Kidney (tissue), 14 donors: ENCODE data around the gene PDGFRB. TPM values are rescaled to one million over a fixed set of nuclear protein-coding genes. Genes with fewer than 3 reads are reported as not detected.

Experiments used
- DNase-seq, 5 donors: peaks; one replicate each; pipeline ENCODE4 v3.0.0-alpha.2; 2013 to 2020
- FAIRE-seq: peaks from 2 replicates; lab custom pipeline; 2012; peaks lifted over from hg19 to GRCh38; lab: Jason Lieb, UNC
- H3K27ac ChIP-seq, 2 donors: one replicate each; pipeline ENCODE4 v1.7.0; 2013; ENCODE audit warnings: low read depth in 2 of 2, low read length in 2 of 2, inconsistent platforms in 1 of 2
- H3K27me3 ChIP-seq: one replicate; pipeline ENCODE4 v1.7.1; 2013; ENCODE audit warnings: low read length, inconsistent platforms; ENCODE audit not compliant: control insufficient read depth, insufficient read depth
- H3K36me3 ChIP-seq, 3 donors: one replicate each; pipeline versions ENCODE4 v1.7.0 to v1.7.1; 2013; ENCODE audit warnings: low read length in 3 of 3, control low read depth in 1 of 3, inconsistent platforms in 1 of 3; ENCODE audit not compliant: insufficient read depth in 3 of 3, control insufficient read depth in 2 of 3
- H3K4me1 ChIP-seq, 3 donors: one replicate each; pipeline versions ENCODE4 v1.7.0 to v1.7.1; 2013; ENCODE audit warnings: low read length in 3 of 3, inconsistent platforms in 1 of 3, low read depth in 1 of 3; ENCODE audit not compliant: control insufficient read depth in 2 of 3, insufficient read depth in 2 of 3
- H3K4me3 ChIP-seq, 3 donors: one replicate each; pipeline versions ENCODE4 v1.7.0 to v1.8.1; 2013; ENCODE audit warnings: low read length in 3 of 3, control low read depth in 1 of 3, inconsistent platforms in 1 of 3
- H3K9ac ChIP-seq, 3 donors: one replicate each; pipeline versions ENCODE4 v1.7.0 to v1.7.1; 2013; ENCODE audit warnings: low read length in 3 of 3, control low read depth in 1 of 3, inconsistent platforms in 1 of 3
- H3K9me3 ChIP-seq, 3 donors: one replicate each; pipeline versions ENCODE4 v1.7.0 to v1.7.1; 2013; ENCODE audit warnings: low read length in 3 of 3, control low read depth in 1 of 3, inconsistent platforms in 1 of 3; ENCODE audit not compliant: control insufficient read depth in 2 of 3, insufficient read depth in 1 of 3
- intact Hi-C: fragments of 100-400 bp; cut with DNase I; formaldehyde crosslinking; loops from one replicate; pipeline ENCODE4 v1.11.1; 2022
- polyA plus RNA-seq: library from polyadenylated mRNA; stranded (reverse); fragments of 350-450 nt; fragmentation: Illumina TruSeq; extraction: RNeasy Lipid Tissue Mini Kit (QIAGEN cat#74804); gene quantifications from one replicate; pipeline ENCODE4 v1.2.3, GENCODE V29; 2014; ENCODE audit warnings: low read depth, low replicate concordance; ENCODE audit not compliant: insufficient read depth
- total RNA-seq: library from RNA; stranded (reverse); fragmentation: NEBNext Ultra II Directional; extraction: Animal tissue kit (Norgen Biotek cat#: 25700); gene quantifications from one replicate; pipeline ENCODE4 v1.2.1, GENCODE V29; 2021
- TF ChIP-seq, protein P1 (sequence below): IDR thresholded peaks from 3 replicates; pipeline ENCODE4 v1.5.1; 2012; ENCODE audit warnings: mild to moderate bottlenecking, moderate library complexity, borderline replicate concordance; ENCODE audit not compliant: insufficient read depth; ENCODE audit errors: extremely low read depth
- donor health status: control.
- donor health status: control.
- donor health status: control.
- donor health status: control.
- donor health status: control.
- donor health status: DM: yes; HTN: yes; CAD: no.
- donor health status: Normal renal cell carcinoma (clear cell type).

PDGFRB gene
- total and polyA plus RNA-seq, 2 donors from 2014 or later: 50.4 to 104 TPM

DNA sequence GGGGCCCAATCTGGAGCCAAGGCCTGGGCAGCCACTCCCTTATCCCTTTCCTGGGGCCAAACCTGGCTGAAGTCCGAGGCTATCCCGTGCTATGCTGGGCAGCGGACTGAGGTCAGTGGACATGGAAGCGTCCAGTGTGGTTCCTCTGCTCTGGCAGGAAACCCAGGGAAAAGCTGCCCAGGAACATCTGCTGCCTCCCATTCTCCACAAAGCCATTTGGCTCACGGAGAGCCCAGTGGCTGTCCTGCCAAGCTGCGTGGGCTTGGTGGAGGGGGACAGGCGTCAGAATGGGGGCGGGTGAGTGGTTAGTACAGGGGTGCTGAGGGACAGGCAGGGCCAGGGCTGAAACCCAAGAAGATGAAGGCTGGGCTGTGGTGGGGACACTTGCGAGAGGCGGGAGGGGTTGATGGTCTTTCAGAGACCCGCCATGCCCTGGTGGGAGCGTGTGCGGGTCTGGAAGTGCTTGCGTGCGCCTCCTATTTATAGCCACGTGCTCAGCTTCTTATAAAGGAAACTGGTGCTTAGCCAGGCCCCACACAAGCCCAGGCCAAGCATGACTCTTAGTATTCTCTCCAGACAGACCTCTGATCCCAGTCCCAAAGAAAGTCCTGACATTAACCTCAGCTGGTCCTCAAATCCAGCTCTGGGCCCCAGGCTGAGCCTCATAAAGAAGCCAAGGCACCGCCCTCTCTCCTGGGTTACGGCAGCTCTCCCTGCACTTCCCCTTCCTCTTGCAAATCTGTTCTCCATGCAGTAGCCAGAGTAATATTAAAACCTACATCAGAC, 24.8 kb upstream of the PDGFRB start:
- no peaks in the 10 kb centered on the region for H3K36me3 ChIP-seq
- H3K27ac ChIP-seq: peak overlapping the region; percentile 68 to 74
- H3K27me3 ChIP-seq: no peaks in the 10 kb centered on the region
- TF ChIP-seq, protein P1, sequence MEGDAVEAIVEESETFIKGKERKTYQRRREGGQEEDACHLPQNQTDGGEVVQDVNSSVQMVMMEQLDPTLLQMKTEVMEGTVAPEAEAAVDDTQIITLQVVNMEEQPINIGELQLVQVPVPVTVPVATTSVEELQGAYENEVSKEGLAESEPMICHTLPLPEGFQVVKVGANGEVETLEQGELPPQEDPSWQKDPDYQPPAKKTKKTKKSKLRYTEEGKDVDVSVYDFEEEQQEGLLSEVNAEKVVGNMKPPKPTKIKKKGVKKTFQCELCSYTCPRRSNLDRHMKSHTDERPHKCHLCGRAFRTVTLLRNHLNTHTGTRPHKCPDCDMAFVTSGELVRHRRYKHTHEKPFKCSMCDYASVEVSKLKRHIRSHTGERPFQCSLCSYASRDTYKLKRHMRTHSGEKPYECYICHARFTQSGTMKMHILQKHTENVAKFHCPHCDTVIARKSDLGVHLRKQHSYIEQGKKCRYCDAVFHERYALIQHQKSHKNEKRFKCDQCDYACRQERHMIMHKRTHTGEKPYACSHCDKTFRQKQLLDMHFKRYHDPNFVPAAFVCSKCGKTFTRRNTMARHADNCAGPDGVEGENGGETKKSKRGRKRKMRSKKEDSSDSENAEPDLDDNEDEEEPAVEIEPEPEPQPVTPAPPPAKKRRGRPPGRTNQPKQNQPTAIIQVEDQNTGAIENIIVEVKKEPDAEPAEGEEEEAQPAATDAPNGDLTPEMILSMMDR: no peak
- peaks cover 4 to 25% (median 6%) of the 10 kb centered on the region in 3 donors for H3K4me1 ChIP-seq
- H3K9me3 ChIP-seq: no peaks in the 10 kb centered on the region
- intact Hi-C loops: no loop called here
- FAIRE-seq: no peak
- no peak overlapping the region for H3K9ac ChIP-seq
- DNase-seq: peak in 2 of 5 donors; percentile 30 to 83
- no peak overlapping the region for H3K4me3 ChIP-seq

GRCh38 chr5:150179019-150179620, 23.5 kb upstream of the PDGFRB start:
- no peaks in the 10 kb centered on the region for H3K36me3 ChIP-seq
- H3K4me1 ChIP-seq: peaks cover 4 to 25% (median 6%) of the 10 kb centered on the region in 3 donors
- DNase-seq: no peak
- intact Hi-C loops: no loop called here
- H3K9me3 ChIP-seq: no peaks in the 10 kb centered on the region
- no peak for FAIRE-seq
- H3K27ac ChIP-seq: no peak overlapping the region
- TF ChIP-seq, protein P1: no peak
- no peak overlapping the region for H3K4me3 ChIP-seq
- no peak overlapping the region for H3K9ac ChIP-seq
- no peaks in the 10 kb centered on the region for H3K27me3 ChIP-seq

- TF ChIP-seq, protein P1: no peak
- intact Hi-C loops: no loop called here
- H3K9me3 ChIP-seq: no peaks in the 10 kb centered on the region
- H3K27me3 ChIP-seq: no peaks in the 10 kb centered on the region
- H3K36me3 ChIP-seq: no peaks in the 10 kb centered on the region
- peaks cover 4 to 25% (median 6%) of the 10 kb centered on the region in 3 donors for H3K4me1 ChIP-seq
- no peak overlapping the region for H3K27ac ChIP-seq
- FAIRE-seq (no peak), DNase-seq (peak in 2 of 5 donors; percentile 60 to 78)
- H3K4me3 ChIP-seq: no peak overlapping the region
- H3K9ac ChIP-seq: no peak overlapping the region
Observed at GRCh38 chr5:150178262-150178661, 22.6 kb upstream of the PDGFRB start.
